ENCODE measurements around the gene LRP3. TPM values are rescaled to one million over a fixed set of nuclear protein-coding genes. Genes with fewer than 3 reads are reported as not detected.
"Not testable (repeated sequence)": the region's sequence is repeated elsewhere in the genome, so short reads cannot be mapped to it uniquely, and the experiment has no call there.

Gene LRP3
- total and polyA plus RNA-seq, 3 donors from 2014 or later: 21.8 to 50.9 (median 29.3) TPM

DNA sequence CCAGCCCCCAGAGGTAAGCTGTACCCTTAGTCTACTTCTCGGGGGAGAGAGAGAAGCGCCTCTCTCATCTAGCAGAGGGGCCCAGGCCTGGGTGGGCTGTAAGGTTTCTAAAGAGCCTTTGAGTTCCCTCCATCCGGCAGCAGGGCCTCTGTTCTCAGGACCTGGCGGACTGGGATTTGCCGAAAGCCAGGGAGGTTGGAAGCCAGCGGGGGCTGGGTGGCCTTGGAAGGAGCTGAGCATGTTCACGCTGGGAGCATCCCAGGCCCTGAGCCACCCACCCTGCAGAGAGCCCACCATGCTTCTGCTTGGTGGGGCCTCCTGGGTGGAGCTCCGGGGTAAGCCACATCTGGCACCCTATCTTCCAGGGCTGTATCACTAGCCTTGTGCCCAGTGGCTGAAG lies 23.8 kb downstream of the LRP3 start:
- no peak for TF ChIP-seq POLR2A (IDR thresholded peaks at IDR 0.05)
- TF ChIP-seq, protein P1, sequence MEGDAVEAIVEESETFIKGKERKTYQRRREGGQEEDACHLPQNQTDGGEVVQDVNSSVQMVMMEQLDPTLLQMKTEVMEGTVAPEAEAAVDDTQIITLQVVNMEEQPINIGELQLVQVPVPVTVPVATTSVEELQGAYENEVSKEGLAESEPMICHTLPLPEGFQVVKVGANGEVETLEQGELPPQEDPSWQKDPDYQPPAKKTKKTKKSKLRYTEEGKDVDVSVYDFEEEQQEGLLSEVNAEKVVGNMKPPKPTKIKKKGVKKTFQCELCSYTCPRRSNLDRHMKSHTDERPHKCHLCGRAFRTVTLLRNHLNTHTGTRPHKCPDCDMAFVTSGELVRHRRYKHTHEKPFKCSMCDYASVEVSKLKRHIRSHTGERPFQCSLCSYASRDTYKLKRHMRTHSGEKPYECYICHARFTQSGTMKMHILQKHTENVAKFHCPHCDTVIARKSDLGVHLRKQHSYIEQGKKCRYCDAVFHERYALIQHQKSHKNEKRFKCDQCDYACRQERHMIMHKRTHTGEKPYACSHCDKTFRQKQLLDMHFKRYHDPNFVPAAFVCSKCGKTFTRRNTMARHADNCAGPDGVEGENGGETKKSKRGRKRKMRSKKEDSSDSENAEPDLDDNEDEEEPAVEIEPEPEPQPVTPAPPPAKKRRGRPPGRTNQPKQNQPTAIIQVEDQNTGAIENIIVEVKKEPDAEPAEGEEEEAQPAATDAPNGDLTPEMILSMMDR (IDR thresholded peaks at IDR 0.05): no peak
- WGBS, 2 donors: 52 to 62% methylated on average over 3 to 8 of the region's 8 CpGs
- no peaks in the 10 kb centered on the region for H3K9me3 ChIP-seq
- H3K27me3 ChIP-seq: no peaks in the 10 kb centered on the region
- DNase-seq: no peak
- peaks cover 3% of the 10 kb centered on the region for H3K4me1 ChIP-seq
- no peaks in the 10 kb centered on the region for H3K36me3 ChIP-seq (ENCODE audit: low read depth, missing control alignments)
- intact Hi-C loops (cut with DNase I; ENCODE audit: low total_unique reads): no loop called here
- H3K4me3 ChIP-seq: no peak overlapping the region
- no peak overlapping the region for H3K27ac ChIP-seq

DNA sequence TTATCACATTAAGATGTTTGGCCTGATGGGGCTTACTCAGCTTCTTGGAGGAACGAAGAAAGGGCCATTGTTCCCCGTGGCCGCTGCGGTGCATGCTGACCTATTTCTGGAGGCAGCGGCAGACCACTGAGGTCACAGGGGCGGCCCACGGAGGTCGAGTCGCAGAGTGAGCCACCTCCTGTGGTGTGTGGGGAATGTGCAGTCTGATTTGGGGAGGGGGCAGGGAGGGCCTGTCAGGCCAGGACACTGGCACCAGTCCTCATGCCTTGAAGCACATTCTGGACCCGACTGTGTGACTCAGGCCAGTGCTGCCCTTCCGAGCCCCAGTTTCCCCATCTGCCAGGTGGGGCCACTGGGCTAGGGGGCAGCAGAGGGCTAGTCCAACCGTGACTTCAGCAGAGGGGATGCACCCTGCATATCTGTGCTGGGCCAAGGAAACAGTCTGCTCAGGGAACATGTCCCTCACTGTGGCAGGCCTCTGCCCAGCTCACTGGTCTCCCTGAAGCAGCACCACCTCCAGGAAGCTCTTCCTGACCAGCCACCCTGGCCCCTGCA lies 25.2 kb downstream of the LRP3 start:
- Histone ChIP-seq H3K4me1 (peaks cover 3% of the 10 kb centered on the region), H3K4me3 (no peak overlapping the region), H3K27ac (no peak overlapping the region), H3K9me3 (no peaks in the 10 kb centered on the region), H3K27me3 (no peaks in the 10 kb centered on the region), H3K36me3 (ENCODE audit: low read depth, missing control alignments) (no peaks in the 10 kb centered on the region)
- no peak for TF ChIP-seq POLR2A (IDR thresholded peaks at IDR 0.05)
- TF ChIP-seq, protein P1 (IDR thresholded peaks at IDR 0.05): no peak
- WGBS, 2 donors: 64 to 97% methylated on average over 6 to 12 of the region's 12 CpGs
- peak; percentile 69 for DNase-seq
- intact Hi-C loops (cut with DNase I; ENCODE audit: low total_unique reads): no loop called here

DNA sequence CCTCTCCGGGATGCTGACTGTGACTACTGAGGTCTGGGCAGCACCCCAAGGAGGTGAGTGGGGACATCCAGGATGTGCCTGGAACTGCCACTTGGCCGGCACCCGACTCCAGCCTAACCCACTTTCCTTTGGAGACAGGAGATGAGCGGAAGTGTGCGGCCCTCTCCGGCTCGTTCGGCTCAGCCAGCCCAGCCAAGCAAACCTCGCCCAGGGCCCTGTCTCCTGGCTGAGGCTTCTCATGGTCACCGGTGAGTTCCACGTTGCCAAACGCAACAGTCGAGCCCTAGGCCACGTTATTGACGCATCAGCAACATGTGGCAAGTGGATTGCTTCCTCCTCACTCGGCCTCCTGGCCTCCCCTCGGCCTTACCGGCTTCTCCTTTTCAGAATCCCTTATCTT lies 26.0 kb downstream of the LRP3 start:
- no peaks in the 10 kb centered on the region for H3K36me3 ChIP-seq (ENCODE audit: low read depth, missing control alignments)
- intact Hi-C loops (cut with DNase I; ENCODE audit: low total_unique reads): no loop called here
- H3K4me1 ChIP-seq: peaks cover 3% of the 10 kb centered on the region
- TF ChIP-seq POLR2A (IDR thresholded peaks at IDR 0.05): no peak
- TF ChIP-seq, protein P1 (IDR thresholded peaks at IDR 0.05): no peak
- DNase-seq: no peak
- no peaks in the 10 kb centered on the region for H3K9me3 ChIP-seq
- peaks cover 5% of the 10 kb centered on the region for H3K27me3 ChIP-seq
- H3K4me3 ChIP-seq: no peak overlapping the region
- WGBS, 2 donors: 88 to 90% methylated on average over 15 to 18 of the region's 18 CpGs
- no peak overlapping the region for H3K27ac ChIP-seq

DNA sequence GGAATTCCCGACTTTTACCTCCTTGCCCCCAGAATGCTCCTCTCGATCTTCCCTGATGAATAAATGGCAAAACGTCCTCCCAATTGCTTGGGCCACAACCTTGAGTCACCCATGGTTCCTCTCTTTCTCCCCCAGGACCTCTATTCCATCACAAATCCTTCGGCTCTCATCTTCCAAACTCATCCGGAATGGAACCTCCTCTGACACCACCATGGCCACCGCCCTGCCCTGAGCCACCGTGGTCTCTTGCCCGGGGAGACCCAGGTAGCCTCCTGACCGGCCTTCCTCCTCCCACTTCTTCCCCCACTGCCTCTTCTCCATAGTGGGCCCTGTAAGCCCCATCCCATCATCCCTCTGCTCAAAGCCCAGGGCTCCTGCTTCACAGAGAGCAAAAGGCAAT lies 26.6 kb downstream of the LRP3 start:
- Histone ChIP-seq H3K9me3 (no peaks in the 10 kb centered on the region), H3K36me3 (ENCODE audit: low read depth, missing control alignments) (no peaks in the 10 kb centered on the region), H3K4me3 (no peak overlapping the region), H3K4me1 (peaks cover 3% of the 10 kb centered on the region), H3K27me3 (peaks cover 8% of the 10 kb centered on the region), H3K27ac (no peak overlapping the region)
- no peak for TF ChIP-seq POLR2A (IDR thresholded peaks at IDR 0.05)
- TF ChIP-seq, protein P1 (IDR thresholded peaks at IDR 0.05): no peak
- intact Hi-C loops (cut with DNase I; ENCODE audit: low total_unique reads): no loop called here
- WGBS, 2 donors: 90 to 91% methylated on average over 9 of the region's 9 CpGs
- no peak for DNase-seq

DNA sequence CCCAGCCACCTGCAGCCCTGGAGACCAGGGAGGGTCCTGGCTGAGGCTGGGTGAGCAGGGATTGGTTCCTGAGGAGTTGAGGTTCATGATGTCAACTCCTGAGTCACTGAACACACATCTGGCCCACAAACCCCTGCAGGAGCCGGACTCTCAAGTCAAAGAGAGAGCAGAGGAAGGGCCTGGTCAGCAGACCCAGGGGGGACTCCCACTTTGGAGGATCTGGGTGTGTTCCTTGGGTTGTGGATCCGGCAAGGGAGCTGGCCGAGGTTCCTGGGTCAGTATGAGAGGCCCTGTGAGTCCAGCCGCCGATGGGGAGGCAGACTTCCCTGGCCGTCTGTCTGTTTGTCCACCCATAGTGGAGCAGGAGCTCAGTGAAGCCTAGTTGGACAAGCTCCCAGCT lies 27.5 kb downstream of the LRP3 start:
- H3K4me1 ChIP-seq: peaks cover 3% of the 10 kb centered on the region
- TF ChIP-seq POLR2A (IDR thresholded peaks at IDR 0.05): no peak
- TF ChIP-seq, protein P1 (IDR thresholded peaks at IDR 0.05): no peak
- DNase-seq: no peak

DNA sequence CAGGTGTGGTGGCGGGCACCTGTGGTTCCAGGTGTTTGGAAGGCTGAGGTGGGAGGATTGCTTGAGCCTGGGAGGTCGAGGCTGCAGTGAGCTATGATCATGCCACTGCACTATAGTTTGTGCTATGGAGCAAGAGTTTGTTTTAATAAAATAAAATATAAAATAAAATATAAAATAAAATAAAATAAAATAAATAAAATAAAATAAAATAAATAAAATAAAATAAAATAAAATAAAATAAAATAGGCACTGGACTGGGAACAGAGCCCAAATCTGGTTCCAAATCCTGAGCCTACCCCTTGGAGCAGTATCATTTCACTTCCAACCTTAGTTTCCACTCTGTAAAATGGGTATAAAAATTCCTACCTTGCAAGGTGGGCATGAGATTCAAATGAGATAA lies 28.1 kb downstream of the LRP3 start:
- H3K36me3 ChIP-seq (ENCODE audit: low read depth, missing control alignments); H3K4me1 ChIP-seq; H3K4me3 ChIP-seq; intact Hi-C loops (cut with DNase I; ENCODE audit: low total_unique reads); H3K9me3 ChIP-seq; H3K27ac ChIP-seq; H3K27me3 ChIP-seq; DNase-seq: not testable (repeated sequence)
- 80 to 93% methylated on average over 2 of the region's 2 CpGs for WGBS, 2 donors

More for the DNA sequence above, 27.5 kb downstream of the LRP3 start:
- Histone ChIP-seq H3K4me3 (no peak overlapping the region), H3K9me3 (no peaks in the 10 kb centered on the region), H3K36me3 (ENCODE audit: low read depth, missing control alignments) (no peaks in the 10 kb centered on the region), H3K27ac (no peak overlapping the region), H3K27me3 (peaks cover 8% of the 10 kb centered on the region)
- intact Hi-C loops (cut with DNase I; ENCODE audit: low total_unique reads): no loop called here
- WGBS, 2 donors: 47 to 77% methylated on average over 3 to 6 of the region's 6 CpGs
